ENCODE results near the gene WDR18. TPM values are rescaled to one million over a fixed set of nuclear protein-coding genes. Genes with fewer than 3 reads are reported as not detected.

The WDR18 gene
- total RNA-seq, 1 donor from 2014 or later, result 57.2 TPM

DNA sequence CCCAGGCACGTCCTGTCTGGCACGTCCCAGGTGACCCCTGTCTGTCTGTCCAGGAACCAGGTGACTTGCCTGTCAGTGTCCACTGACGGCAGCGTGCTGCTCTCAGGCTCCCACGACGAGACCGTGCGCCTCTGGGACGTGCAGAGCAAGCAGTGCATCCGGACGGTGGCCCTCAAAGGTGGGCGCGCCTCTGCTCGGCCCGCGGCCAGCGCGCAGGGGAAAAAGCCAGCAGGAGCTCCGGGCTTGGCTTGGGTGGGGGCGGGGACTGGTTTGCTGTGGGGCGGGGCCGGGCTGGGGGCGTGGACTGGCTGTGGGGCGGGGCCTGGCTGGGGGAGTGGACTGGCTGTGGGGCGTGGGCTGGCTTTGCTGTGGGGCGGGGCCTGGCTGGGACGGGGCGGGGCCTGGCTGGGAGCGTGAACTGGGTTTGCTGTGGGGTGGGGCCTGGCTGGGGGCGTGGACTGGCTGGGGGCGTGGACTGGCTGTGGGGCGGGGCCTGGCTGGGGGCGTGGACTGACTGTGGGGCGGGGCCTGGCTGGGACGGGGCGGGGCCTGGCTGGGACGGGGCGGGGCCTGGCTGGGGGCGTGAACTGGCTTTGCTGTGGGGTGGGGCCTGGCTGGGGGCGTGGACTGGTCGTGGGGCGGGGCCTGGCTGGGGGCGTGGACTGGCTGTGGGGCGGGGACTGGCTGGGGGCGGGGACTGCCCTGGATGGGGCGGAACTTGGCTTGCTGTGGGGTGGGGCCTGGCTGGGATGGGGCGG is 7.2 kb downstream of the WDR18 start:
- intact Hi-C loops (cut with micrococcal nuclease), result no loop called here

DNA sequence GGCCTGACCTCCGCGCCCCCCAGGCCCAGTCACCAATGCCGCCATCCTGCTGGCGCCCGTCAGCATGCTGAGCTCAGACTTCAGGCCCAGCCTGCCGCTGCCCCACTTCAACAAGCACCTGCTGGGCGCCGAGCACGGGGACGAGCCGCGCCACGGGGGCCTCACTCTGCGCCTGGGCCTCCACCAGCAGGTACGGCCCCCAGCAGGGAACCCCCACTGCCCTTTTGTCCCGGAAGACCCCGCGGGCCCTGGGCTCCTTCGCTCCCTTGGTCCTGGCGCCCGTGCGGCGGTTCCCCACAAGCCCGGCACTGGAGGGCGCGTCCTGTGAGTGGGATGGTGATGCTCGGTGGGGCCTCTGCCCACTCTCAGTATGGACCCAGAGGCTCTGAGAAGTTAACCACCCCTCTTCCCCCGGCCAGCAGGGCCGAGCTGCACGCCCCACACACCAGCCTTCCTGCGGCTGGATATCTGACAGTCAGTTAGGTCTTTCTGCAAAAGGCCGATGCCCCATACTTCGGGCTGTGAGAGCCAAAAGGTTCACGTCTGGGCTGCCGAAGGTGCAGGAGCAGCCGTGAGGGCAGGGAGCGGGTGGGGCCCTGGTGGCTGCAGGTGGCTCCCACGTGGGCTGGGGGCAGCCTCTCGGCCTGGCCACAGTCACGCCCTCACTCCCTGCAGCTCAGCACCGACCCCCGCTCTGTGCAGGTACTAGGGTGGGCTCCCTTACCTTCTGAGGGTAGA is 8.0 kb downstream of the WDR18 start:
- intact Hi-C loops (cut with micrococcal nuclease), result no loop called here

DNA sequence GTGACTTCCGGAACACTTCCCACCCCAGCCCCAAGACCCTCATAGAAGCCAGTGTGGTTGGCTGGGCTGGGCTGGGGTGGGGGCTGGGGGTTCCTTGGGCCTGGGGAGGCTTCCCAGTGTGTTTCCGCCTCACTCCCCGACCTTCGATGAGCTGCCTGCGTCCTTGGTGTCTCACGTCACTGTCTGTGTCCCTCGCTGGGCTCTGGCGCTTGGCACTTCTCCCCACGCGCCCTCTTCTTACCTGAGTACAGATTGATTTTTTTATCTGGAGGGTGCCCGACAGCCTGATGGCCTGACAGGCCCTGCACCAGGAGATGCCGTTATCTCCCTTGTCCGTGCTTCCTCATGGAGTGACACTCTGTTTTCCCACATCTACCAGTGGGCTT is 8.5 kb downstream of the WDR18 start:
- intact Hi-C loops (cut with micrococcal nuclease), result no loop called here

DNA sequence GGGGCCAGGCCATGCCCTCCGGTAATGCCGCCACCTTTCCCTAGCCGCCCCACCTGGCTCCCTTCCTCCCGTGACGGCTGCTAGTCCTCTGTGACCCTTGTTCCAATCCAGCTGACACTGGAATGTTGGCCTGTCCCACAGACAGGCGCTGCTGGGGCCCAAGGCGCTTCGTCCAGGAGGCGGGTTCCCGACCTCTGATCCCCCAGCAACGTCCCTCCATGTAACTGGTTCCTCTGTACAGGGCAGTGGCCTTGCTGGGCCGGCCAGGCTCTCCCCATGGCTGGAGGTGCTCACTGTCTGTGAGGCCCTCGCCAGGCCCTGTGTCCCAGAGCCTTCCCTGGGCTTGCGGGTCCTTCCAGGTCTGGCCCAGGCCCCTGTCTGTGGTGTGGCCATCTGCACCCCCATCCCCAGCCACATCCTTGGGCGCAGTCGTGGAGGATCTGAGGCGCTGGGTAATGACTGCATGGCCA is 9.3 kb downstream of the WDR18 start:
- intact Hi-C loops (cut with micrococcal nuclease), result no loop called here

DNA sequence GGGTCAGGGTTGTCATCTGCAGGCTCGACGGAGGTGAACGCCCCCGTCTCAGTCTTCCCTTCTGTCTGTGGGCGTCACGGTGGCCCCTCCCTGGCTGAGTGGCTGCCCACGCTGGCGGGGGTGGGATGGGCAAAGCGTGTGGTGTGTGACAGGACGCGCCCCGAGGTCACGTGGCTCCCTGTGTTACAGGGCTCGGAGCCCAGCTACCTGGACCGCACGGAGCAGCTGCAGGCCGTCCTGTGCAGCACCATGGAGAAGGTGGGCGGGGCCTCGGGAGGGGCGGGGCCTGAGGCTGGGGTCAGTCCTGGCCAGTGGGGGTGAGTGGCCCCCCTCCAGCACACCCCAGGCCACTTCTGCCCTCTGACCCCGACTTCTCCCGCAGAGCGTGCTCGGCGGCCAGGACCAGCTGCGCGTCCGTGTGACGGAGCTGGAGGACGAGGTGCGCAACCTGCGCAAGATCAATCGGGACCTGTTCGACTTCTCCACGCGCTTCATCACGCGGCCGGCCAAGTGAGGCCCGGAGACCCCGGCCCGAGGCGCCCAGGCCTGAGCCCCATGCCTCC is 9.8 kb downstream of the WDR18 start:
- intact Hi-C loops (cut with micrococcal nuclease), result no loop called here

DNA sequence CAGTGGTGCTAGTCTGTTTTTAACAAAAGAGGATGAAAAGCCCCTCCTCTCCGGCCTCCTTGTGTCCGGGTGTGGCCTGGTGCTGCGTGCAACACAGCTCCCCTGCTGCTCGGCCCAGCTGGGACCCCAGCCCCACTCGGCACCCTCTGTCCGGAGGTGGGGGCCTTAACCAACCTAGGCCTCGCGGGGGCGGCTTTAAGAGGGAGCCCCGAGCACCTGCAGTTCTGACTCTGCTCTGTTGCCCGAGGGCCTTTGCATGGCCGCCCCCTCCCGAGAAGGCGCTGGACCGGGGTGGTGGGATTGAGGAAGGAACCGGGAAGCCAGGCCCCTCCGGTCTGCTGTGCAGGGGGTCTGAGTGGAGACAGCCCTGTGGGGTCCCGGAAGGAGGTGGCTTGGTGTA is 10.4 kb downstream of the WDR18 start:
- intact Hi-C loops (cut with micrococcal nuclease), result no loop called here

DNA sequence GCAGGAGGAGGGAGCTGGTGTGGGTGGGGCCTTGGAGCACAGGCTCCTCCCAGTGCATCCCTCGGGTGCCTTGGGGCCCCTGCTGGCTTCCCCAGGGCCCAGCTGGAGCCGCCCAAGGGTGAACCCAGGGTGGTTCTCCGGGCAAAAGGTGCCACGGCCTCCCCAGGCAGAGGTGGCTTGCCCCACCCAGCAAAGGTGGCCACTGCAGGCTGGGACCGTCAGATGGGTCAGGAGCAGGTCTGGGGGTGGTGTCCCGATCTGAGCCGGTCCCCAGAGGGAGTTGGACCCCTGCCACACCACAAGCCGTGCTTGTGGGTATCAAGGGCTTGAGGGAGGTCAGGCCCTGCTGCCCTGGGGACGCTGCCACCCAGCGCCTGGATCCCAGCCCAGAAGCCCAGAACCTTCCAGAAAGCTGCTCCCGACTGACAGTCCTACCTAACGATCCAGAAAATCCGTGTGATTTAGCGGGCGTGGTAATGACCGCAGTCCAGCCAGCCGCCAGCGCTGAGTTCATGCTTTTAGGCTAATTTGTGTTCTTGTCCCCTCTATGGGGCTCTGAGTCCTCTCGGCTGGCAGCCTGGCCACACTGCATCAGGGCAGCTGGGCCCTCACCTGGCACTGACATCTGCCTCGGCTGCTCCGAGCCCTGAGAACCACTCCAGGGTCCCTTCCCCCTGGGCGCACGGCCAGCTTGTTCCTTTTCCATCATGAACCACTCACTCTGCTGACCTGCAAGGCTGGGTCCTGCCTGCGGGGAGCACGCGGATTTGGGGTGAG is 11.1 kb downstream of the WDR18 start:
- intact Hi-C loops (cut with micrococcal nuclease), result loop anchor here (5.0 kb wide), 1 partner anchor 133 kb away; no protein-coding TSS in a partner anchor

DNA sequence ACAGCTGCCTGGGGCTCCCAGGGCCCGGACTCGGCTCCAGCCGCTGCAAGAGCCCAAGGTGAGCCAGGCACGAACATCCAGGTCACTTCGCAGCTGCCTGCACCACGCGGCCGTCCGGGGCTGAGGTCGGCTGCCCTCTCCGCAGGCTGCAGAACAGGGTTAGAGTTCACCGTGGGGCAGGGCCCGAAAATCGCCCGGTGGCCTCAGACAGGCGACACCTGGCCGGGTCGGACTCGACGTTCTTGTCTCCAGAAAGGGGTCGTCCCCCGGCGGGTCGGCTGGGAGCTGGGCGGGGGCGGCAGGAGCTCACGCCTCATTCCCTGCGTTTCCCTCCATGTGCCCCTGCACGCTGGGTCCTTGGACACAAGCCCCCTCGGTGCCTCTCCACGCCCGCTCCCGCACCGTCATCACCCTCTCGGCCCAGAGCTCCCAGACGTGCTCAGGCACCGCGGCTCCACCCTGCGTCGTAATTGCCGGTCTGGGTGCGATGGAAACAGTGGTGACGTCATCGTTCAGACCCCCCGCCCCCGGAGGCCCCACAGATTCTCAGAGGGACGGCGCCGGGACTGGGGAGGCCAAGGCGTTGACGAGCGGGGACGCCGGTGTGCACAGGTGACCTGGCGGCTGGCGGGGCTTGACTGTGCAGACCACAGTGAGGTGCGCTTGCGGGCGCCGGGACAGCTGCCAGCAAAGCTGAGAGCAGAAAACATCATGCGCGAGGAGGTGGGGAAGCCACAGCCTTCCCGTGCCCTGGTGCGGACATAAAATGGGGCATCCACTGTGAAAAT is 12.1 kb downstream of the WDR18 start:
- intact Hi-C loops (cut with micrococcal nuclease), result loop anchor here (5.0 kb wide), 1 partner anchor 134 kb away; no protein-coding TSS in a partner anchor

DNA sequence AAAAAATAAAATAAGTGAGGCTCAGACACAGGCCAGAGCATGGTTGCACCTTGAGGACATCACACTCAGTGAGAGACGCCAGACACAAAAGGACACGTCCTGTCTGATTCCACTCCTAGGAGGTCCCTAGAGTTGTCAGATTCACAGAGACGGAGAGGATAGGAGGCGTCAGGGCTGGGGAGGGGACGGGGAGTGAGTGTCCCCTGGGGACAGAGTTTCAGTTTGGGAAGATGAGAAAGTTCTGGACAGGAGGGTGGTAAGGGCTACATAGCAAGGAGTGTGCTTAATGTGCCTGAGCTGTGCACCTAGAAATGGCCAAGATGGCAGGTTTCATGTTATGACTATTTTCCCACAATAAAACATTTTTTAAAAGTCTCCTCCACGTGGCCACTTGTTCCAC is 13.9 kb downstream of the WDR18 start:
- intact Hi-C loops (cut with micrococcal nuclease), result loop anchor here (5.0 kb wide), 1 partner anchor 136 kb away; no protein-coding TSS in a partner anchor

DNA sequence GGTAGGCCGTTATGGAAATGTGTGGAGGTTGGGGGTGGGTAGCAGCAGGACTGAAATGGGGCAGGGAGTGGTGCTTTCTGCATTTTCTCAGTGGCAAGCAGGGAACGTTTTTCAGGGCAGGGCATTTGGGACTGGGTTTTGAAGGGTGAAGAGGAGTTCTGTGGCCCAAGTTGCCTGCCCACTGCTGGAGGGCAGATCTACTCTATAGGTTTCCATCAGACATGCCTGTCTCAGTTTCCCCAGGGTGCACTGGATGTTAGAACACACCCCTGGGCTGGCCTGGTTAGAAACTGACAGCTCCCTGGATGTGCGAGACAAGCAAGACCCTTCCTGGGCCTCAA is 15.2 kb downstream of the WDR18 start:
- intact Hi-C loops (cut with micrococcal nuclease), result loop anchor here (5.0 kb wide), 1 partner anchor 137 kb away; no protein-coding TSS in a partner anchor

DNA sequence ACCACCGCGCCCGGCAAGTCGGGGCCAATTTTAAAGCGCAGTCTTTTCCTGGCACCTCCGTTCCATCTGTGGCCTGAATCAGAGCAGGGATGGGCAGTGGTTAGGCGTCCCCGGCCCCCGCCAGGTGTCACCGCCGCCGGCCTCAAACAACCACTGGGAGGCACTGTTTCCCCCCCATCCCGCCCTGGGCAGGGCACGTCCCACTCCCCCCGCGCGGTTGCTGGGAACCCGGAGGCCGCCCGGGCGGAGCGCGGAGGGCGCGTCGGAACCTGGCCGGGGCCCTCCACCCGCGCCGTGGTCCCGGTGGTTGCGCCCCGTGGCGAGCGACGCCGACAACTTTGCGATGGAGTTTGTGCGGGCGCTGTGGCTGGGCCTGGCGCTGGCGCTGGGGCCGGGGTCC is 15.9 kb downstream of the WDR18 start, which contains the start of gene GRIN3B:
Gene GRIN3B (plus strand): TSS at position 325 of the 400 bp plus-strand sequence. CDS start 19 bp downstream, at position 344.
- intact Hi-C loops (cut with micrococcal nuclease), result no loop called here

DNA sequence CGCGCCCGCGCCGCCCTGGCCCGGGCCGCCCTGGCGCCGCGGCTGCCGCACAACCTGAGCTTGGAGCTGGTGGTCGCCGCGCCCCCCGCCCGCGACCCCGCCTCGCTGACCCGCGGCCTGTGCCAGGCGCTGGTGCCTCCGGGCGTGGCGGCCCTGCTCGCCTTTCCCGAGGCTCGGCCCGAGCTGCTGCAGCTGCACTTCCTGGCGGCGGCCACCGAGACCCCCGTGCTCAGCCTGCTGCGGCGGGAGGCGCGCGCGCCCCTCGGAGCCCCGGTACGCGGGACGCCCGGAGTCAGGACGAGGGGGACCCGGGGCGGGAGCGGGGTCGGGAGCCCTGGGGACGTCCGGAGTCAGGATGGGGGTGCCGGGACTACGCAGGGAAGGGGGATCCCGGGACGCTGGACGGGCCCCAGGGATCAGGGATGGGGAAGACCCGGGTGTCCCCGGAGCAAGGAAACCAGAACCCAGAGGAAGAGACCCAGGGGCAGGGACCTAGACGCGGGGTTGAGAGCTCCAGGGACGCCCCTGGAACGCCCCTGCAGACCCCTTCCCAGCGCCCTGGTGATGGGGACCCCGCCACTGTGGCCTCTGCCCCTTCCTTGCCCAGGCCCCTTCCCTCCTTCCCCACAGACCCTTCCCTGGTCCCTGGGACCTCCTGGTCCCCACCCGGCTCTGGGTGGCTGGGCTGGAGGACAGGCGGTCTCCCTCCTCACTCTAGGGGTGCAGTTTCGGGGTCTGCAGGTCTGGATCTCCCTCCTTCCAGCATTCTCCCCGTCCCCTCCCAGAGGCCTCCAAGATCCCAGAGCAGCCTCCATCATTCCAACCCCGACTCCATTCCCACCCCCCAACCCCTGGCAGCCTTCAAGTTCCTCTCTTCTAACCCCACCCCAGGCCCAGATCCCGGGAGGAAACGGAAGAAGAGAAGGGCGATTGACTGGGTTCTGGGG is 16.7 kb downstream of the WDR18 start:
- intact Hi-C loops (cut with micrococcal nuclease), result loop anchor here (1.0 kb wide), 1 partner anchor 80 kb away; no protein-coding TSS in a partner anchor

DNA sequence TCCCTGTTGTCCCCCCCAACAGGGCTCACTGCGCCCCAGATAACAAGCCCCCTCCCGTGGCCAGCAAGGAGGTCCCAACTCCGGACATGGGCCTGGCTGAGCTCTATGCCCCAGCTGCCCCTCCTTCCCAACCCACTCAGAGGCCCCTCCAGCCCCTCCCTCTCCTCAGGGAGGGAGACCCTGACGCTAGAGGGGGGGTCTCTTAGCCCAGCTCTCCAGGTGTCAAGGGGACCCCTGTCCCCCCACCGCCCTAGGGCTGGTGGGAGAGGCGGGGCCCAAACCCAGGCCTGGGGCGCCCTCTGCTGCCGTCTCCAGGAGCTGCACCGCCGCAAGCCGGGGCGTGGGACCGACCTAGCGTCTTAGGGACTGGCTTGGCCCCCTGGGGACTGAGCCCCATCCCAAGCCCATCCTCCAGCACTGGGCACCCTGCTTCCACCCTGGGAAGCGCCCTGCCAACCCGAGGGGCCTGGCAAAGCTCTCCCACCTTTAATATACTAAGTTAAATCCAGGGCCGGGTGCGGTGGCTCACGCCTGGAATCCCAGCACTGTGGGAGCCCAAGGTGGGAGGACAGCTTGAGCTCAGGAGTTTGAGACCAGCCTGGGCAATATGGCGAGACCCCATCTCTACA is 17.5 kb downstream of the WDR18 start:
- intact Hi-C loops (cut with micrococcal nuclease), result loop anchor here (1.0 kb wide), 1 partner anchor 80 kb away; no protein-coding TSS in a partner anchor

DNA sequence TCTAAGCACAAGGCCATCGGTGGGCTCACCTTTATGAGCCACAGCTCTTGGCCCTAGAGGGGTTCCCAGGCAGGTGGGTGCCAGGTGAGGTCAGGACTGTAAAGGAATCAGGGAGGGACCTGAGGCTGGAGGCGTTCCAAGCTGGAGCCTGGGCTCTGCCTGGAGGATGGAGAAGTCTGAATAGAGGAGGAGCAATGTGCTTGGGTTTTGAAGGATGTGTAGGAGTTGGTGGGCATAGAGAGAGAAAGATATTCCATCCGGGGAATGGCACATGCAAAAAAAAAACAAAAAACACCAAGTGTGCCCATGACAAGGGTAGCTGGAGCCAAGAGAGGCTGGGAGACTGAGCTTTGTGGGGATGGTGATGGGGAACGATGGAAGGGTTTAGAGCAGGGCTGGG is 18.5 kb downstream of the WDR18 start:
- intact Hi-C loops (cut with micrococcal nuclease), result no loop called here

DNA sequence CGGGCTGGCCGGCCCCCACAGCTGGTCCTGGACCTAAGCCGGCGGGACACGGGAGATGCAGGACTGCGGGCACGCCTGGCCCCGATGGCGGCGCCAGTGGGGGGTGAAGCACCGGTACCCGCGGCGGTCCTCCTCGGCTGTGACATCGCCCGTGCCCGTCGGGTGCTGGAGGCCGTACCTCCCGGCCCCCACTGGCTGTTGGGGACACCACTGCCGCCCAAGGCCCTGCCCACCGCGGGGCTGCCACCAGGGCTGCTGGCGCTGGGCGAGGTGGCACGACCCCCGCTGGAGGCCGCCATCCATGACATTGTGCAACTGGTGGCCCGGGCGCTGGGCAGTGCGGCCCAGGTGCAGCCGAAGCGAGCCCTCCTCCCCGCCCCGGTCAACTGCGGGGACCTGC is 19.1 kb downstream of the WDR18 start:
- intact Hi-C loops (cut with micrococcal nuclease), result no loop called here

DNA sequence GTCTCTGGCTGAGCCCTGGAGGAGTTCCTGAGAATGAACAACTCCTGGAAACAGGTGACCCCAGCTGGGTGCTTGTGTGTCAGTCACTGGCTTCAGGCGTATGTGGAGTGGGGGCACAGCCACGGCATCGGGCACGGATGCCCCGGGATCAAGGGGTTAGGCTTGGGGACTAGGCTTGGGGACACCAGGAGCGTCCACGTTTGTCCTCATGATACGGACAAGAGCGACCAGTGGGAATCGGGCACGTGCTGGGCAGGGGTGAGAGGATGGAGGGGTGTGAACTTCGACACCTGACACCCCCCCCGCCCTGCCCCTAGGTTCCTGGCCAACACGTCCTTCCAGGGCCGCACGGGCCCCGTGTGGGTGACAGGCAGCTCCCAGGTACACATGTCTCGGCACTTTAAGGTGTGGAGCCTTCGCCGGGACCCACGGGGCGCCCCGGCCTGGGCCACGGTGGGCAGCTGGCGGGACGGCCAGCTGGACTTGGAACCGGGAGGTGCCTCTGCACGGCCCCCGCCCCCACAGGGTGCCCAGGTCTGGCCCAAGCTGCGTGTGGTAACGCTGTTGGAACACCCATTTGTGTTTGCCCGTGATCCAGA is 20.2 kb downstream of the WDR18 start:
- intact Hi-C loops (cut with micrococcal nuclease), result no loop called here

DNA sequence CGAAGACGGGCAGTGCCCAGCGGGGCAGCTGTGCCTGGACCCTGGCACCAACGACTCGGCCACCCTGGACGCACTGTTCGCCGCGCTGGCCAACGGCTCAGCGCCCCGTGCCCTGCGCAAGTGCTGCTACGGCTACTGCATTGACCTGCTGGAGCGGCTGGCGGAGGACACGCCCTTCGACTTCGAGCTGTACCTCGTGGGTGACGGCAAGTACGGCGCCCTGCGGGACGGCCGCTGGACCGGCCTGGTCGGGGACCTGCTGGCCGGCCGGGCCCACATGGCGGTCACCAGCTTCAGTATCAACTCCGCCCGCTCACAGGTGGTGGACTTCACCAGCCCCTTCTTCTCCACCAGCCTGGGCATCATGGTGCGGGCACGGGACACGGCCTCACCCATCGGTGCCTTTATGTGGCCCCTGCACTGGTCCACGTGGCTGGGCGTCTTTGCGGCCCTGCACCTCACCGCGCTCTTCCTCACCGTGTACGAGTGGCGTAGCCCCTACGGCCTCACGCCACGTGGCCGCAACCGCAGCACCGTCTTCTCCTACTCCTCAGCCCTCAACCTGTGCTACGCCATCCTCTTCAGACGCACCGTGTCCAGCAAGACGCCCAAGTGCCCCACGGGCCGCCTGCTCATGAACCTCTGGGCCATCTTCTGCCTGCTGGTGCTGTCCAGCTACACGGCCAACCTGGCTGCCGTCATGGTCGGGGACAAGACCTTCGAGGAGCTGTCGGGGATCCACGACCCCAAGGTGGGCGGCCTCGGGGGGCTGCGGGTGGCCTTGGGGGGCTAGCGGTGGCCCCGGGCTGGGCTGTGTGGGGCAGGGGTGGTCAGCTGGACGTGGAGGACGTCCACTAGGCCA is 20.9 kb downstream of the WDR18 start:
- intact Hi-C loops (cut with micrococcal nuclease), result no loop called here

Data from T-helper 2 cell treated with Interferon-gamma antibody and Interleukin-4, amounts not matched to agents 100 ng/mL and 5 ng/mL, for 36 hours (primary cell).